PFSK-1 (cell line): ENCODE measurements around the gene GRIN2D.

Experiments used
- FOXP2 ChIP-seq: optimal IDR thresholded peaks from 2 replicates; pipeline ENCODE3; 2011; ENCODE audit warnings: borderline replicate concordance, control low read depth, inconsistent platforms; ENCODE audit not compliant: insufficient read depth; ENCODE audit errors: extremely low read length, extremely low read depth
- POLR2AphosphoS5 ChIP-seq: IDR thresholded peaks from 2 replicates; pipeline ENCODE4 v1.6.1; 2012; ENCODE audit warnings: low read depth, mild to moderate bottlenecking, control low read depth, low read length, moderate library complexity
- REST ChIP-seq, 2 experiments: IDR thresholded peaks; 2 replicates each; pipeline versions ENCODE4 v1.6.1 to v1.8.0; 2011 to 2012; ENCODE audit warnings: low read depth in 2 of 2, low read length in 2 of 2, control low read depth in 1 of 2, inconsistent platforms in 1 of 2, mild to moderate bottlenecking in 1 of 2, moderate library complexity in 1 of 2; ENCODE audit not compliant: insufficient read depth in 1 of 2
- SIN3A ChIP-seq: IDR thresholded peaks from 2 replicates; pipeline ENCODE4 v1.6.1; 2012; ENCODE audit warnings: mild to moderate bottlenecking, low read length, moderate library complexity, borderline replicate concordance; ENCODE audit not compliant: insufficient read depth
- TAF1 ChIP-seq: IDR thresholded peaks from 2 replicates; pipeline ENCODE4 v1.6.1; 2012; ENCODE audit warnings: low read length, control low read depth, borderline replicate concordance; ENCODE audit not compliant: insufficient read depth

GRIN2D gene

GRCh38 chr19:48421548-48421947 lies 28.1 kb downstream of the GRIN2D start:
- TF ChIP-seq POLR2AphosphoS5 (no peak), SIN3A (no peak), TAF1 (no peak), REST (IDR thresholded peaks at IDR 0.05; ENCODE audit: insufficient read depth in 1 of 2, low read depth in 2 of 2, low read length in 2 of 2) (no peak), FOXP2 (no peak)

GRCh38 chr19:48424694-48425219 lies 31.3 kb downstream of the GRIN2D start:
- TF ChIP-seq REST (IDR thresholded peaks at IDR 0.05; ENCODE audit: insufficient read depth in 1 of 2, low read depth in 2 of 2, low read length in 2 of 2) = no peak; a peak in 1 of 4 replicates
- peak; percentile 20; the same call in 1 of the 2 replicates for TF ChIP-seq POLR2AphosphoS5
- TF ChIP-seq FOXP2 = no peak
- no peak for TF ChIP-seq SIN3A
- TF ChIP-seq TAF1 = no peak

GRCh38 chr19:48428670-48429069 lies 35.2 kb downstream of the GRIN2D start:
- TF ChIP-seq SIN3A (no peak), TAF1 (no peak), FOXP2 (no peak), REST (IDR thresholded peaks at IDR 0.05; ENCODE audit: insufficient read depth in 1 of 2, low read depth in 2 of 2, low read length in 2 of 2) (no peak), POLR2AphosphoS5 (no peak)

- TF ChIP-seq POLR2AphosphoS5 (no peak), REST (IDR thresholded peaks at IDR 0.05; ENCODE audit: insufficient read depth in 1 of 2, low read depth in 2 of 2, low read length in 2 of 2) (no peak), FOXP2 (no peak), SIN3A (no peak), TAF1 (no peak)
Observed at GRCh38 chr19:48433337-48433736, 39.9 kb downstream of the GRIN2D start.
